GM12801 (cell line): Measurements from ENCODE around the gene MPDZ.

Source experiments
- CTCF ChIP-seq: IDR thresholded peaks from one replicate; pipeline ENCODE4 v1.5.1; 2011; ENCODE audit warnings: control low read depth; ENCODE audit not compliant: insufficient read length; ENCODE audit errors: extremely low read depth

Gene MPDZ

DNA sequence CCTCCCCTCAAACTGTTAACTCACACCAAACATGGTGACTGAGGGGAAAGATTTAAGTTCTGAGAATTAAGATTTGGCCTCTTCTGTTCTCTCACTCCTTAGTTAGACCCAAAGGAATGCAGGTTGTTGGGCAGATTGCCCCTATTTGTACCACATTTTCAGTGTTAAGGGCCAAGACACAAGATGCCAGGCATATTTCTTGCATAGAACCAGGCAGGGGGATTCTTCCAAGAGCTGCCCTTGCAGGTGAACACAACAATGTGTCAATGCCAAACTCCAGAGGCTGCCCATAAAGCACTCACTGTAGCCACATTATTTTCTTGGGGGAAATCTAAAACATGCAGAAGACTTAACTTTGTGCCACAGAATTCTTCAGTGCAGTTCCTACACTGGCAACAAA lies 14.7 kb downstream of the MPDZ start:
- no peak for TF ChIP-seq CTCF

GRCh38 chr9:13263511-13263910 lies 16.0 kb downstream of the MPDZ start:
- TF ChIP-seq CTCF: no peak

DNA sequence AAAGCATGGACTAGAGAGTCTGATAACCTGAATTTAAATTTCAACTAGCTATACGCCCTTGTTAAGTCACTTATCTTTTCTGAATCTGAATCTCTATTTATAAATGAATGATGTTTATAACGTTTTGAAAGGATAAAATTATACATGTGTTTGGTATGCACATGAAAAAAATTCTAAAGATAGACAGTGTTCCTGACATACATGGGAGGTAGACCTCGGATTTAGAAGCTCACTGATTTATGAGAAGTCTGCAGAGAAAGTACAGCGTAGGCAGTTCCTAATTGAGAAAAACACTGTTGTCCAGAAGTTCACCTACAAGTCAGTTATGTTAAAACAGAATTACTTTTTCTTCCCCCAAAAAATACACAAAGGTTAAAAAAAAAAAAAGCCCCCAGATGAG lies 26.6 kb downstream of the MPDZ start:
- no peak for TF ChIP-seq CTCF

GRCh38 chr9:13244181-13244580 lies 35.3 kb downstream of the MPDZ start:
- TF ChIP-seq CTCF: no peak

- TF ChIP-seq CTCF: no peak
Measured at GRCh38 chr9:13241283-13241682, 38.2 kb downstream of the MPDZ start.

GRCh38 chr9:13239660-13240059 lies 39.8 kb downstream of the MPDZ start:
- TF ChIP-seq CTCF: no peak

GRCh38 chr9:13239208-13239607 lies 40.3 kb downstream of the MPDZ start:
- no peak for TF ChIP-seq CTCF

- TF ChIP-seq CTCF: no peak
Measured at GRCh38 chr9:13234932-13235331, 44.6 kb downstream of the MPDZ start.
